GM23338 (cell line): ENCODE results near the gene USP17L18.
"Not testable (repeated sequence)": the region's sequence is repeated elsewhere in the genome, so short reads cannot be mapped to it uniquely, and the experiment has no call there.

Experiments used
- CTCF ChIP-seq, 2 experiments: fragments of 200-600 bp in 1 of 2; sonication (generic) in 1 of 2; conservative IDR thresholded peaks; 2 replicates each; pipeline versions ENCODE4 v1.5.1 to v1.6.1; 2016 to 2017; ENCODE audit warnings: antibody characterized with exemption in 2 of 2, low read depth in 2 of 2, mild to moderate bottlenecking in 2 of 2, moderate library complexity in 1 of 2
- POLR2AphosphoS5 ChIP-seq: IDR thresholded peaks from 2 replicates; pipeline ENCODE4 v1.6.1; 2016; ENCODE audit warnings: antibody characterized with exemption, low read depth
- STAT1 ChIP-seq: IDR thresholded peaks from one replicate; pipeline ENCODE4 v1.6.1; 2016; ENCODE audit warnings: antibody characterized with exemption; ENCODE audit not compliant: unreplicated experiment

GRCh38 chr4:9238461-9238860 is 10.0 kb upstream of the USP17L18 start:
- not testable (repeated sequence) for TF ChIP-seq CTCF (conservative IDR thresholded peaks at IDR 0.05; ENCODE audit: low read depth in 2 of 2); POLR2AphosphoS5; STAT1
